ENCODE results near the gene ATP9A. TPM values are rescaled to one million over a fixed set of nuclear protein-coding genes. Genes with fewer than 3 reads are reported as not detected.

Gene ATP9A
- total RNA-seq, 2 donors from 2014 or later = 19.5 to 23.4 TPM

DNA sequence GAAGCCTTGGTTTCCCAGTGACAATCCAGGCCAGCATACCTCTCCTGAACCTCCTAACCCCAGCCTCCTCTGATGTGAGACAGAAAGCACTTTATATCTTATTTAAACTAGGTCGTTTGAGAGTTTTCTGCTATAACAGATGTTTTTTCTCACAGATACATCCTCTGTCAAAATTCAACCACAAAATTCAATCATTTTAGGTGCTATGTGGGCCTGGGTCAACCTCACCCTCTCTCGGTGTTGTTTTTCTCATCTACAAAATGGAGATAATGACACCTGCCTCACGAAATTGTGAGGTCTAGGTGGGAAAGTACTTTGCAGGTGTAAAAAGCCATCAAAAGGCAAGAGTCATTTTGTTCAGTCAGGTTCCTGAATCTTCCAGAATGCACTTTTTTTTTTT lies 179.4 kb downstream of the ATP9A start:
- no peak overlapping the region for H3K27ac ChIP-seq
- no peak overlapping the region for H3K4me3 ChIP-seq
- no peaks in the 10 kb centered on the region for H3K9me3 ChIP-seq
- DNase-seq (ENCODE audit: low spot score) = no peak
- no peaks in the 10 kb centered on the region for H3K36me3 ChIP-seq
- no peaks in the 10 kb centered on the region for H3K4me1 ChIP-seq
- no peak for TF ChIP-seq CTCF (IDR thresholded peaks at IDR 0.05)
- H3K27me3 ChIP-seq = no peaks in the 10 kb centered on the region

DNA sequence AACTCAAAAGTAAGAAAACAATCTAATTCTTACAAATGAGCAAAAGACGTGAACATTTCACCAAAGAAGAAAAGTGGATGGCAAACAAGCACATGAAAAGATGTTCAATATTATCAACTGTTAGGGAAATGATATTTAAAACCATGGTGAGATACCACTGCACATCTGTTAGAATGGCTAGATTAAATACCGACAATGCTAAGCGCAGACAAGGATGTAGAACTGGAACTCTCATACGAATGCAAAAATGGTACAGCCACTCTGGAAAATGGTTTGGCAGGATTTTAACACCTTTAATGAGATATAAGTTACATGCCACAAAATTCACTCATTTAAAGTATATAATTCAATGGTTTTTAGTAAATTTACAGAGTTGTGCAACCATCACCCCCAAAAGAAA lies 181.0 kb downstream of the ATP9A start:
- Histone ChIP-seq H3K27ac (no peak overlapping the region), H3K4me3 (no peak overlapping the region), H3K36me3 (no peaks in the 10 kb centered on the region), H3K4me1 (no peaks in the 10 kb centered on the region), H3K9me3 (no peaks in the 10 kb centered on the region), H3K27me3 (no peaks in the 10 kb centered on the region)
- no peak for TF ChIP-seq CTCF (IDR thresholded peaks at IDR 0.05)
- no peak for DNase-seq (ENCODE audit: low spot score)

DNA sequence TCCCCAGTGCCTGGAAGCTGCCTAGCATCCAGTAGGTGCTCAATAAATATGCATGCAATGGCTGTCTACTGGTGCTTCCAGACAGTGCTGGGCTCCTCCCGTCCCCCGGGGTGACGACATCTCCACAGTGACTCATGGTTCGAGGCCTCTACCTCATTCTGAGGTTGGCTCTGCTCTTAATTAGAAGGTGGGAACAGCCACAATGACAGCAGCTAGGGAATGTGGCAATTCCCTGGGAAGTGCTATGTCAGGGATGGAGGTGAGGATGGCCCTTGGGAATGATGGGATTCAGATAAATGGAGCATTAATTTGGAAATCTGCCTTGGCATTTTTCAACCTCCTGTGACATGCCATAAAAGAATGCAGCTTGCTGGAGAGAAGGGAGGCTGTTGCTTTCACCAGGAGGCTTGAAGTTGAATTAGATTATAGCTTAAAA lies 182.2 kb downstream of the ATP9A start:
- Histone ChIP-seq H3K27me3 (no peaks in the 10 kb centered on the region), H3K4me1 (no peaks in the 10 kb centered on the region), H3K9me3 (no peaks in the 10 kb centered on the region), H3K4me3 (no peak overlapping the region), H3K36me3 (no peaks in the 10 kb centered on the region), H3K27ac (no peak overlapping the region)
- TF ChIP-seq CTCF (IDR thresholded peaks at IDR 0.05) = no peak
- no peak for DNase-seq (ENCODE audit: low spot score)

GRCh38 chr20:51585148-51585547 lies 183.0 kb downstream of the ATP9A start:
- no peak for DNase-seq (ENCODE audit: low spot score)
- Histone ChIP-seq H3K9me3 (no peaks in the 10 kb centered on the region), H3K4me1 (no peaks in the 10 kb centered on the region), H3K27me3 (no peaks in the 10 kb centered on the region), H3K27ac (no peak overlapping the region), H3K36me3 (no peaks in the 10 kb centered on the region), H3K4me3 (no peak overlapping the region)
- TF ChIP-seq CTCF (IDR thresholded peaks at IDR 0.05) = no peak

DNA sequence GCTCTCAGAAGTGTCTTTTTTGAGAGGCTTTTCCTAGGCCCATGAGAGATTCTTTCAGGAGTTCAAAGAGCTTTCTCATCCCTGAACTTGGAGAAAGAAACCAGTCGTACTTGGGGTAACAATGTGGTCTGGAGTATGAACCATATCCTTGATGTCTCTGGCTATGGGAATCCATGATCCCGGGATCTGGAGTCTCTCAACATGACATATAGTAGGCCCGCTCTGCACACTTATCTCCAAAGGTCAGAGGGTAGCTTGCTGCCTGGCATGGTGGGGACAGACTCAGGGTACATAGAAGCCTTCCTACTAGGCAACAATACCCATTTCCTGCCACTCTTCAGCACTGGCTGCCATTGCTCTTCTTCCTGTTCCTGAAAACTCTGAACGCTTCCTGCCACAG lies 183.5 kb downstream of the ATP9A start:
- H3K4me1 ChIP-seq = no peaks in the 10 kb centered on the region
- no peak for TF ChIP-seq CTCF (IDR thresholded peaks at IDR 0.05)
- H3K9me3 ChIP-seq = no peaks in the 10 kb centered on the region
- H3K4me3 ChIP-seq = no peak overlapping the region
- H3K27ac ChIP-seq = no peak overlapping the region
- H3K27me3 ChIP-seq = no peaks in the 10 kb centered on the region
- DNase-seq (ENCODE audit: low spot score) = no peak
- H3K36me3 ChIP-seq = no peaks in the 10 kb centered on the region

GRCh38 chr20:51584116-51584515 lies 184.1 kb downstream of the ATP9A start:
- no peak overlapping the region for H3K27ac ChIP-seq
- no peaks in the 10 kb centered on the region for H3K36me3 ChIP-seq
- no peak for DNase-seq (ENCODE audit: low spot score)
- no peak overlapping the region for H3K4me3 ChIP-seq
- TF ChIP-seq CTCF (IDR thresholded peaks at IDR 0.05) = no peak
- H3K27me3 ChIP-seq = no peaks in the 10 kb centered on the region
- no peaks in the 10 kb centered on the region for H3K9me3 ChIP-seq
- no peaks in the 10 kb centered on the region for H3K4me1 ChIP-seq

All from right atrium auricular region (tissue), 2 donors.